A673 (cell line): ENCODE measurements around the gene KLK12.

Source experiments
- EZH2 ChIP-seq: fragments of 200-600 bp; sonication (generic); IDR thresholded peaks from 2 replicates; pipeline ENCODE4 v1.6.1; 2017; ENCODE audit warnings: borderline replicate concordance, low read depth, mild to moderate bottlenecking, mixed read lengths, antibody characterized with exemption, low read length; ENCODE audit not compliant: poor library complexity, severe bottlenecking
- TF ChIP-seq, protein P1 (sequence below): fragments of 300-800, 200-600 bp; sonication (generic); conservative IDR thresholded peaks from 2 replicates; pipeline ENCODE4 v1.5.1; 2017; ENCODE audit warnings: low read depth, mild to moderate bottlenecking, antibody characterized with exemption, low read length, moderate library complexity, mixed read lengths

DNA sequence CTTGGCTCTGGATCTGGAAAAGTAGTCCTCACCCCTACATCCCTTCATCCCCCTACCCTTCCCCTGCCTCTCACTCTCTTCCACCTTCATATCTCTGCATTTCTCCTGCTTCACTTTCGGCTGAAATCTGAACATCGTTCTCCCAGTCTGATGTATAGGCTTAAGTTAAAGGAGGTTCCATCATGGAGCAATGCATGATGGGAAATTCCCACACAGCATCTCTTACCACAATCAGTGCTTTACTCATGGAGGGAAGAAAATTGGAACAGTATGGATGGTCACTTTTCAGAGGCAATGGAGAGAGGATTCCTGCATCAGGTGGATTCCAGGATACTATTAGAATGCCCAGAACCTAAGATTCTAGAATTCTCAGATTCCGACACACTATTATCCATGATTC lies 27.3 kb downstream of the KLK12 start:
- TF ChIP-seq, protein P1, sequence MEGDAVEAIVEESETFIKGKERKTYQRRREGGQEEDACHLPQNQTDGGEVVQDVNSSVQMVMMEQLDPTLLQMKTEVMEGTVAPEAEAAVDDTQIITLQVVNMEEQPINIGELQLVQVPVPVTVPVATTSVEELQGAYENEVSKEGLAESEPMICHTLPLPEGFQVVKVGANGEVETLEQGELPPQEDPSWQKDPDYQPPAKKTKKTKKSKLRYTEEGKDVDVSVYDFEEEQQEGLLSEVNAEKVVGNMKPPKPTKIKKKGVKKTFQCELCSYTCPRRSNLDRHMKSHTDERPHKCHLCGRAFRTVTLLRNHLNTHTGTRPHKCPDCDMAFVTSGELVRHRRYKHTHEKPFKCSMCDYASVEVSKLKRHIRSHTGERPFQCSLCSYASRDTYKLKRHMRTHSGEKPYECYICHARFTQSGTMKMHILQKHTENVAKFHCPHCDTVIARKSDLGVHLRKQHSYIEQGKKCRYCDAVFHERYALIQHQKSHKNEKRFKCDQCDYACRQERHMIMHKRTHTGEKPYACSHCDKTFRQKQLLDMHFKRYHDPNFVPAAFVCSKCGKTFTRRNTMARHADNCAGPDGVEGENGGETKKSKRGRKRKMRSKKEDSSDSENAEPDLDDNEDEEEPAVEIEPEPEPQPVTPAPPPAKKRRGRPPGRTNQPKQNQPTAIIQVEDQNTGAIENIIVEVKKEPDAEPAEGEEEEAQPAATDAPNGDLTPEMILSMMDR = no peak
- no peak for TF ChIP-seq EZH2
